ENCODE measurements around the gene RASD2. TPM values are rescaled to one million over a fixed set of nuclear protein-coding genes. Genes with fewer than 3 reads are reported as not detected.
"Not testable (repeated sequence)": the region's sequence is repeated elsewhere in the genome, so short reads cannot be mapped to it uniquely, and the experiment has no call there.

RASD2 gene
- total and polyA plus RNA-seq, 2 donors (not counting 1 experiment from before 2014, with no cell fraction given), result under 0.01 to 0.01 TPM

DNA sequence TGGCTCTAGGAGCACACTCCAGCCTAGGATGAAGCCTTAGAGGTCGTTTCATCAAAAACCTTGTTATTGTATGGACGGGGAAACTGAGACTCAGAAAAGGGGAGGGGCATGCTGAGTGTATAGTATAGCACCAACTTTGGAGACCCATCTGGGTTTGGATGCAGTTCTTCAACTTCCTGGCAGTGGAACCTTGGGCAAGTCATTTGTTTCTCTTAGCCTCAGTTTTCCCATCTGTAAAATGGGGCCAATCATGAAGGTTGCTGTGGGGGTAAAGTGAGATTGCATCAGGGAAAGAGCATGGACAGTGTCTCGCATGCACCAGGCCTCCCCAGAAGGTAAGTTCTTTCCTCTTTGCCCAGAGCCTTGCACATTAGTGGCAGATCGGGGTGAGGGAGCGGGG is 47.6 kb upstream of the RASD2 start:
- H3K36me3 ChIP-seq (ENCODE audit: control insufficient read depth, insufficient read depth, low read length), result no peaks in the 10 kb centered on the region
- H3K27me3 ChIP-seq (ENCODE audit: control insufficient read depth, insufficient read depth, low read length), result no peaks in the 10 kb centered on the region
- TF ChIP-seq EZH2 (IDR thresholded peaks at IDR 0.05; ENCODE audit: low read length, missing control alignments), result no peak
- TF ChIP-seq CTCF (conservative IDR thresholded peaks at IDR 0.05 in 1 of 2, IDR thresholded peaks at IDR 0.05 in 1 of 2; ENCODE audit: low read depth in 1 of 2, low read length in 2 of 2), result no peak
- H3K4me3 ChIP-seq (replicated peaks in 1 of 4; ENCODE audit: control extremely low read depth in 1 of 4, insufficient read depth in 1 of 4, low read depth in 3 of 4, low read length in 4 of 4), result no peak overlapping the region
- H3K9ac ChIP-seq (ENCODE audit: insufficient read depth, low read length), result no peak overlapping the region
- H4K20me1 ChIP-seq (ENCODE audit: control insufficient read depth, extremely low read depth, insufficient read depth, low read length), result no peaks in the 10 kb centered on the region
- DNase-seq (ENCODE audit: low read depth in 2 of 2), result no peak
- H3K4me1 ChIP-seq (ENCODE audit: control insufficient read depth, extremely low read depth, insufficient read depth, low read length), result no peaks in the 10 kb centered on the region
- no peaks in the 10 kb centered on the region for H3K79me2 ChIP-seq (ENCODE audit: control insufficient read depth, insufficient read depth, low read length)
- H3K4me2 ChIP-seq (ENCODE audit: extremely low read depth, insufficient read depth, low read length), result no peak overlapping the region
- H3K9me3 ChIP-seq (ENCODE audit: control insufficient read depth, insufficient read depth, low read depth, low read length), result no peaks in the 10 kb centered on the region
- H2AFZ ChIP-seq (ENCODE audit: low read length), result no peak overlapping the region
- no peak overlapping the region for H3K27ac ChIP-seq (ENCODE audit: insufficient read depth, low read length)

DNA sequence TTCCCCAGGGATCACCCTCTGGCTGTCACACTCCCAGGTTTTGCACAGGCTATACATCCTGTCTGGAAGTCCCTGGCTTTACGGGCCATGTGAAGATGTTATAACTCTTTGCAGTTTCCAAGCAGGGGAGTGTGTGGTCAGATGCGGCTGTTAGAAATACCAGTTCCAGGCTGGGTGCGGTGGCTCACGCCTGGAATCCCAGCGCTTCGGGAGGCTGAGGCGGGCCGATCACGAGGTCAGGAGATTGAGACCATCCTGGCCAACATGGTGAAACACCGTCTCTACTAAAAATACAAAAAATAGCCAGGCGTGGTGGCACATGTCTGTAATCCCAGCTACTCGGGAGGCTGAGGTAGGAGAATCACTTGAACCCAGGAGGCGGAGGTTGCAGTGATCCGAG is 44.9 kb upstream of the RASD2 start:
- H3K9me3 ChIP-seq (ENCODE audit: control insufficient read depth, insufficient read depth, low read depth, low read length); H3K27me3 ChIP-seq (ENCODE audit: control insufficient read depth, insufficient read depth, low read length); H3K9ac ChIP-seq (ENCODE audit: insufficient read depth, low read length); H3K36me3 ChIP-seq (ENCODE audit: control insufficient read depth, insufficient read depth, low read length); H3K27ac ChIP-seq (ENCODE audit: insufficient read depth, low read length); H3K4me3 ChIP-seq (replicated peaks in 1 of 4; ENCODE audit: control extremely low read depth in 1 of 4, insufficient read depth in 1 of 4, low read depth in 3 of 4, low read length in 4 of 4); H4K20me1 ChIP-seq (ENCODE audit: control insufficient read depth, extremely low read depth, insufficient read depth, low read length); H3K4me2 ChIP-seq (ENCODE audit: extremely low read depth, insufficient read depth, low read length); DNase-seq (ENCODE audit: low read depth in 2 of 2); H3K4me1 ChIP-seq (ENCODE audit: control insufficient read depth, extremely low read depth, insufficient read depth, low read length); H2AFZ ChIP-seq (ENCODE audit: low read length); H3K79me2 ChIP-seq (ENCODE audit: control insufficient read depth, insufficient read depth, low read length): not testable (repeated sequence)

DNA sequence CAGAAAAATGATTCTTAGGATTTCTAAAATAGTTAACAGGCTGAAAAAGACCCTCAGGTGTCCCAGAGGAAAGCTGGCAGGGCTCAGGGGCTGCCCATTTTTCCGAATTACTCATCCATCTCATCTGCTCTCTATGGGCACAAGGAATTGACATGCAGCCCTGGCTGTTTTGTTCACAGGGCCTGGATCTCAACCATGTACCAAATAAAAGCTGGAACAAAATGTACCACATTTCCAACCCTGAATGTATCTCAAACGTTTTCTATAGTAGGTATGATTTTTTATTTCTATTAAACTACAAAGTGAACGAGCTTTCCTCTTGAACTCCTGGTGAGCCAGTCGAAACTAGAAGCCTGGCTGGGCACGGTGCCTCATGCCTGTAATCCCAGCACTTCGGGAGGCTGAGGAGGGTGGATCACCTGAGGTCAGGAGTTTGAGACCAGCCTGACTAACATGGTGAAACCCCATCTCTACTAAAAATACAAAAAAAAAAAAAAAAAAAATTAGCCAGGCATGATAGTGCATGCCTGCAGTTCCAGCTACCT is 43.8 kb upstream of the RASD2 start:
- TF ChIP-seq EZH2 (IDR thresholded peaks at IDR 0.05; ENCODE audit: low read length, missing control alignments), result no peak
- no peak for TF ChIP-seq CTCF (conservative IDR thresholded peaks at IDR 0.05 in 1 of 2, IDR thresholded peaks at IDR 0.05 in 1 of 2; ENCODE audit: low read depth in 1 of 2, low read length in 2 of 2)
- no peaks in the 10 kb centered on the region for H3K36me3 ChIP-seq (ENCODE audit: control insufficient read depth, insufficient read depth, low read length)
- H4K20me1 ChIP-seq (ENCODE audit: control insufficient read depth, extremely low read depth, insufficient read depth, low read length), result no peaks in the 10 kb centered on the region
- H3K79me2 ChIP-seq (ENCODE audit: control insufficient read depth, insufficient read depth, low read length), result no peaks in the 10 kb centered on the region
- H3K9ac ChIP-seq (ENCODE audit: insufficient read depth, low read length), result no peak overlapping the region
- H3K9me3 ChIP-seq (ENCODE audit: control insufficient read depth, insufficient read depth, low read depth, low read length), result no peaks in the 10 kb centered on the region
- H3K27me3 ChIP-seq (ENCODE audit: control insufficient read depth, insufficient read depth, low read length), result peaks cover 8% of the 10 kb centered on the region
- no peak overlapping the region for H3K4me2 ChIP-seq (ENCODE audit: extremely low read depth, insufficient read depth, low read length)
- H2AFZ ChIP-seq (ENCODE audit: low read length), result no peak overlapping the region
- no peak overlapping the region for H3K27ac ChIP-seq (ENCODE audit: insufficient read depth, low read length)
- DNase-seq (ENCODE audit: low read depth in 2 of 2), result no peak
- no peaks in the 10 kb centered on the region for H3K4me1 ChIP-seq (ENCODE audit: control insufficient read depth, extremely low read depth, insufficient read depth, low read length)
- H3K4me3 ChIP-seq (replicated peaks in 1 of 4; ENCODE audit: control extremely low read depth in 1 of 4, insufficient read depth in 1 of 4, low read depth in 3 of 4, low read length in 4 of 4), result no peak overlapping the region

Data from fibroblast of lung (primary cell).